ENCODE data around the gene CEACAM16.
"Not testable (repeated sequence)": the region's sequence is repeated elsewhere in the genome, so short reads cannot be mapped to it uniquely, and the experiment has no call there.

The CEACAM16 gene

GRCh38 chr19:44705502-44706010 is 6.6 kb downstream of the CEACAM16 start:
- Histone ChIP-seq H3K27me3 (peaks cover 0 to 27% of the 10 kb centered on the region in 2 donors), H3K36me3 (no peaks in the 10 kb centered on the region)

GRCh38 chr19:44706506-44707236 is 7.7 kb downstream of the CEACAM16 start:
- H3K4me3 ChIP-seq = no peak overlapping the region
- no peaks in the 10 kb centered on the region for H3K4me1 ChIP-seq
- no peak for TF ChIP-seq CTCF (IDR thresholded peaks at IDR 0.05)
- H3K9me3 ChIP-seq = no peaks in the 10 kb centered on the region
- intact Hi-C loops (cut with DNase I; ENCODE audit: low total_unique reads) = no loop called here
- no peak overlapping the region for H3K27ac ChIP-seq
- peaks cover 0 to 27% of the 10 kb centered on the region in 2 donors for H3K27me3 ChIP-seq
- no peak for DNase-seq
- H3K36me3 ChIP-seq = no peaks in the 10 kb centered on the region

More at GRCh38 chr19:44705502-44706010, 6.6 kb downstream of the CEACAM16 start:
- intact Hi-C loops (cut with DNase I; ENCODE audit: low total_unique reads) = no loop called here
- no peak for TF ChIP-seq CTCF (IDR thresholded peaks at IDR 0.05)
- no peak overlapping the region for H3K27ac ChIP-seq
- DNase-seq = no peak
- no peaks in the 10 kb centered on the region for H3K4me1 ChIP-seq
- H3K9me3 ChIP-seq = no peaks in the 10 kb centered on the region
- no peak overlapping the region for H3K4me3 ChIP-seq

GRCh38 chr19:44707794-44708193 is 8.8 kb downstream of the CEACAM16 start:
- no peak for DNase-seq
- TF ChIP-seq CTCF (IDR thresholded peaks at IDR 0.05) = no peak
- Histone ChIP-seq H3K36me3 (no peaks in the 10 kb centered on the region), H3K27ac (no peak overlapping the region), H3K4me1 (no peaks in the 10 kb centered on the region), H3K4me3 (no peak overlapping the region), H3K9me3 (no peaks in the 10 kb centered on the region), H3K27me3 (peaks cover 0 to 27% of the 10 kb centered on the region in 2 donors)
- intact Hi-C loops (cut with DNase I; ENCODE audit: low total_unique reads) = no loop called here

GRCh38 chr19:44708940-44709339 is 10.0 kb downstream of the CEACAM16 start:
- no peaks in the 10 kb centered on the region for H3K36me3 ChIP-seq
- peaks cover 0 to 21% of the 10 kb centered on the region in 2 donors for H3K27me3 ChIP-seq
- H3K4me1 ChIP-seq = no peaks in the 10 kb centered on the region
- H3K4me3 ChIP-seq = no peak overlapping the region
- DNase-seq = no peak
- TF ChIP-seq CTCF (IDR thresholded peaks at IDR 0.05) = no peak
- no peak overlapping the region for H3K27ac ChIP-seq
- H3K9me3 ChIP-seq = no peaks in the 10 kb centered on the region
- intact Hi-C loops (cut with DNase I; ENCODE audit: low total_unique reads) = no loop called here

- not testable (repeated sequence) for DNase-seq
- peaks cover 0 to 19% of the 10 kb centered on the region in 2 donors for H3K27me3 ChIP-seq
These were observed 10.7 kb downstream of the CEACAM16 start for GRCh38 chr19:44709434-44710266.

GRCh38 chr19:44710483-44710882 is 11.5 kb downstream of the CEACAM16 start:
- intact Hi-C loops (cut with DNase I; ENCODE audit: low total_unique reads) = no loop called here
- H3K36me3 ChIP-seq = no peaks in the 10 kb centered on the region
- peaks cover 0 to 19% of the 10 kb centered on the region in 2 donors for H3K27me3 ChIP-seq
- no peak overlapping the region for H3K4me3 ChIP-seq
- H3K4me1 ChIP-seq = no peaks in the 10 kb centered on the region
- H3K27ac ChIP-seq = no peak overlapping the region
- no peak for DNase-seq
- TF ChIP-seq CTCF (IDR thresholded peaks at IDR 0.05) = no peak
- peaks cover 0 to 12% (median 5%) of the 10 kb centered on the region in 3 donors for H3K9me3 ChIP-seq

More at GRCh38 chr19:44709434-44710266, 10.7 kb downstream of the CEACAM16 start:
- H3K27ac ChIP-seq; intact Hi-C loops (cut with DNase I; ENCODE audit: low total_unique reads); H3K4me1 ChIP-seq; H3K36me3 ChIP-seq; H3K4me3 ChIP-seq; H3K9me3 ChIP-seq: not testable (repeated sequence)

All from tibial artery (tissue), 4 donors.